ENCODE measurements around the gene NT5C2. TPM values are rescaled to one million over a fixed set of nuclear protein-coding genes. Genes with fewer than 3 reads are reported as not detected.
"Not testable (repeated sequence)": the region's sequence is repeated elsewhere in the genome, so short reads cannot be mapped to it uniquely, and the experiment has no call there.

Gene NT5C2
- total RNA-seq, 2 donors from 2014 or later = 38.9 to 45.0 TPM

- peak in 1 of 2 donors; percentile 30 for ATAC-seq
- no peak for DNase-seq
Measured at GRCh38 chr10:103077491-103078308, 115.4 kb downstream of the NT5C2 start.

DNA sequence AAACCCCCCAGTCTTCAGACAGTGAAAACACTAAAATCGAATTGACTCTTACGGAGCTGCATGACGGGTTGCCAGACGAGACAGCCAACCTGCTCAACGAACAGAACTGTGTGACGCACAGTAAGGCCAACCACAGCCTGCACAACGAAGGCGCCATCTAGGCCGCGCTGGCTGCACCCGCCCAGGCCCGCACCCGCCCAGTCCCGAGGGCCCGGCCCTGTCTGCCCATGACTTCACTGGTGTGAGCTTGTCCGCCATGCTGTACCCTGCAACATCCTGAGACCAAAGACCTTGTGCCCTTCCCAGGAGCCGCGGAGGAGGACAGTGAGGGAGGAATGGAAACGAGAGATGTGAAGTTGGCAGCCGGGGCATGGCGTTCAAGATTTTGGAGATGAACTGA is 116.1 kb downstream of the NT5C2 start:
- ATAC-seq (no peak), DNase-seq (no peak)
- intact Hi-C loops (cut with DNase I) = no loop called here

More at GRCh38 chr10:103077491-103078308, 115.4 kb downstream of the NT5C2 start:
- intact Hi-C loops (cut with DNase I) = no loop called here

- no peak for ATAC-seq
- DNase-seq = no peak
- intact Hi-C loops (cut with DNase I) = no loop called here
Measured at GRCh38 chr10:103072891-103073290, 120.2 kb downstream of the NT5C2 start.

GRCh38 chr10:103072276-103072675 is 120.8 kb downstream of the NT5C2 start:
- ATAC-seq (no peak), DNase-seq (no peak)
- intact Hi-C loops (cut with DNase I) = no loop called here

DNA sequence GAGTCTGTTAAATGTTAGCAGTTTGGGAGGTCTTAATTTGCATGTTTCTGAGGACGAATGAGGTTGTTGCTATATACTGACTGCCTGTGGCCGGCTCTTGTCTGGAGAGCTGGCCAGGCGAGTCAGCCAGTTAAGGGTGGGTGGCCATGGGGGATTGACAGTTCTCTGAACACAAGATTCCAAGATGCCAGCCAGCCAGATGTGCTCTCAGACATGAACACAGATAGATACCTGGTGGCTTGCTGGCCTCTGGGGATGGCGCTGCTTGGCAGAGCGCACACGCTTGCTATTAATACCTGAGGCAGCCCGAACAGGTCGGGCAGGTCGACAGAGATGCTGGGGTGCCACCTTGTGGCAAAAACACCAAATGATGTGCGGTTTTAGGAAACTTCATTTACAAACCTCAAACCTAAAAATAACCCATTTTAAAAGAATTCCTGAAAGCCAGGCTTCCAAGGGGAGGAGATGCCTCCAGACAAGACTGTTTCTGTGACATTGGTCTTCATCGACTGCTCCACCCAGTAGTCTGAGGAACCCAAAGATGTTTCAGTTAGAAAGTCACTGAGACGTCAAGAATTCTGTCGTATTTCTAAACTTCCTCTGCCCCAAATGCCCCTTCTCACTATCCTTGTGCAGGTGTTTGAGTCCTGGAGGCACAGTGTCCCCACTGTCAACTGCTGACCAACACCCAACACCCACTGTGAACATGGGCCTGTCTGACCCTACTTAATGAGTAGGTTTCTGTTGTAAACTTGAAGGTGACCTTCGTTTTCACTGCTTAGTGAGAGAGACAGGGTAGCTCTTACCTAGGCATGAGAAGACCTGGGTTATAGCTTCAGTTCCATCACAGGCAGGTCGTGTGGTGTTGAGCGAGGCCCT is 123.4 kb downstream of the NT5C2 start:
- DNase-seq (peak; percentile 65), ATAC-seq (peak; percentile 79 to 82)
- intact Hi-C loops (cut with DNase I) = loop anchor here (2.0 to 10.0 kb wide), 4 partner anchors 152 to 335 kb away; partner anchors contain the start of genes CNNM2 (in 1 of the 2) and CYP17A1 (in 1 of the 2)

GRCh38 chr10:103067956-103068355 is 125.1 kb downstream of the NT5C2 start:
- DNase-seq = no peak
- no peak for ATAC-seq
- intact Hi-C loops (cut with DNase I) = loop anchor here (5.0 to 10.0 kb wide), 3 partner anchors 151 to 333 kb away; partner anchors contain the start of genes CNNM2 (in 1 of the 2) and CYP17A1 (in 1 of the 2)

GRCh38 chr10:103067484-103067883 is 125.6 kb downstream of the NT5C2 start:
- ATAC-seq (no peak), DNase-seq (no peak)
- intact Hi-C loops (cut with DNase I) = loop anchor here (5.0 to 10.0 kb wide), 3 partner anchors 150 to 333 kb away; partner anchors contain the start of genes CNNM2 (in 1 of the 2) and CYP17A1 (in 1 of the 2)

- intact Hi-C loops (cut with DNase I) = loop anchor here (5.0 to 10.0 kb wide), 3 partner anchors 150 to 332 kb away; partner anchors contain the start of genes CNNM2 (in 1 of the 2) and CYP17A1 (in 1 of the 2)
- not testable (repeated sequence) for DNase-seq, ATAC-seq
Measured at GRCh38 chr10:103067099-103067477, 126.0 kb downstream of the NT5C2 start.

DNA sequence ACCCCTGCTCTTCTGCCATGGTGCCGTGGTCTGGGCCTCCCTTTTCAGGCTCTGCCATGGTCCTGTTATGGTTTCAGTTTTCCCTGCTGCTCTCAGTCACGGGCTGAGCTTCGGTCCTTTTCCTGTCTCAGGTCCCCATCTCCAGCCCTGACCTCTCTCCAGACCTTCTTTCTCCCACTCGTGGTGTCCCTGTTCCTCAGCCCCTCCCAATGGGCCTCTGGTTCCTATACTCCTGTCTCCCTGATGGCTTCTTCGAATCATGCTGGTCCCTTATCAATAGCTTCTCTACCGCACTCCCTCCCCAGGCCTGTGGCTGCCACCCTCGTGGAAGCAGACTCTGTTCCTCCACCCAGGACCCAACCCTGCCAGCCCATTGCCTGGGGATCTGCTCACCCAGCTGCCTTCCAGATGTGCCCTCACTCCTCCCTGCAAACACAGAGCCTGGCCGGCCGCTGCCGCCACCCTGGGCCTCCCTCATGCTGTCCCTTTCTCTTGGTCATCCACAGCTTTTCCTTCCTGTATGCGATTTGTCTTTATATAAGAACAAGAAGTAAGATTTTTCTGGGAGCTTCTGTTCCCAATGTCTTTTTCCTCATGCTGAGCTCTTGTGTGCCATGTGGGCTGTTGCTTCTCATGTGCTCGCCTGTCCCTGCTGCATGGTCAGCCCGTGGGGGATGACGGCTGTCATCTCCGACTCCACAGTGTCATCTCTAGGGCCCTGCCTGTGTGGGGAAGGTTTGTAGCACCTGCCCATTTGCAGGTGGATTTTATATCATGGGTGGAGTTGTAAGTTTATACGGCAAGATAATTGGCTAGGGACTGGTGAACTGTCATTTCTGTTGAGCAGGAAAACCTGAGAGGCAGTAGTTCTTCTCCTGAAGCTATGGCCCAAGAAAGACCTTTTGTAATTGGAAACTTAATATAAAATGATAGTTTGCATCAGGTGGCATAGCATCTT is 126.7 kb downstream of the NT5C2 start:
- intact Hi-C loops (cut with DNase I) = loop anchor here (5.0 to 10.0 kb wide), 3 partner anchors 149 to 332 kb away; partner anchors contain the start of genes CNNM2 (in 1 of the 2) and CYP17A1 (in 1 of the 2)
- DNase-seq = no peak

DNA sequence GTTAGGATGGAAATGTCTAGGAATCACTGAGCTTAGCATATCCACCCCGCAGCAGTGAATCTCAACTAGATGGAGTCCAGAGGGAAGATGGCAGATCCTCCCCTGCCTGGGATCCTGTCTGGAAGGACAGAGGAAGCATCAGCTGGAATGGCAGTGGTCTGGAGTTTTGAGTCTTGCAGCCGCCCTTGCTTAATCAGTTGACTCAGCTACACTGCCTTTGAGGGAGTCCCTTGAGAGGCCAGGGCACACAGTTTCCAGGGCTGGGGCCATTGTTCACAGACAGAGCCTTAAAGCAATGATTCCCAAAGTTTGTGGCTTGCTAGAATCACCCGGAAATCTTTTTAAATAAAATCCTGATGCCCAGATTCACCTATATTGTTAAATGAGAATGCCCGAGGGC is 128.1 kb downstream of the NT5C2 start:
- intact Hi-C loops (cut with DNase I) = loop anchor here (5.0 to 10.0 kb wide), 3 partner anchors 148 to 330 kb away; partner anchors contain the start of genes CNNM2 (in 1 of the 2) and CYP17A1 (in 1 of the 2)
- DNase-seq (no peak), ATAC-seq (no peak)

More for the DNA sequence above, 126.7 kb downstream of the NT5C2 start:
- ATAC-seq = no peak

GRCh38 chr10:103062854-103063590 is 130.1 kb downstream of the NT5C2 start:
- intact Hi-C loops (cut with DNase I) = loop anchor here (10.0 kb wide), 2 partner anchors 228 to 328 kb away; partner anchors contain the start of gene CYP17A1 (in 1 of the 2)
- no peak for DNase-seq
- peak in 1 of 2 donors; percentile 61 for ATAC-seq

- intact Hi-C loops (cut with DNase I) = loop anchor here (10.0 kb wide), 2 partner anchors 226 to 326 kb away; partner anchors contain the start of gene CYP17A1 (in 1 of the 2)
- DNase-seq = no peak
- ATAC-seq = no peak
Measured at GRCh38 chr10:103060575-103060974, 132.5 kb downstream of the NT5C2 start.

DNA sequence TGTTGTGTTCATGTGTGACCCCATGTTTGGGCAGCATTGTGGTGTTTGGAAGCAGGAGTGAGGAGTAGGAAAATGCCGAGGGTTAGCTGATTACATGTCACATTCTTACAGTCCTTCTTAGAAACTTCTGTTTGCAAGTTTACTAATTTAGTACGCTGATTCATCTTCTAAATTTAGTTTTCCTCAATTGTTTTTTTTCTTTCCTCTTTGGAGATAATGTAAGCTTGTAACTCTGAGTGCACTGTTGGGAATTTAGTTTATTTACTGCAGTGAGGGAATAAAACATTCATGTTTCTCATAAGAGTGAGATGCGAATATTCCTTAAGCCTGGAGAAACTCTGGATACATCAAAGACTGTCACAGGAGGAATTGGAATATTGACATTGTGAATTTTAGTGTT is 135.0 kb downstream of the NT5C2 start:
- peak; percentile 40 to 42 for ATAC-seq
- no peak for DNase-seq
- intact Hi-C loops (cut with DNase I) = no loop called here

DNA sequence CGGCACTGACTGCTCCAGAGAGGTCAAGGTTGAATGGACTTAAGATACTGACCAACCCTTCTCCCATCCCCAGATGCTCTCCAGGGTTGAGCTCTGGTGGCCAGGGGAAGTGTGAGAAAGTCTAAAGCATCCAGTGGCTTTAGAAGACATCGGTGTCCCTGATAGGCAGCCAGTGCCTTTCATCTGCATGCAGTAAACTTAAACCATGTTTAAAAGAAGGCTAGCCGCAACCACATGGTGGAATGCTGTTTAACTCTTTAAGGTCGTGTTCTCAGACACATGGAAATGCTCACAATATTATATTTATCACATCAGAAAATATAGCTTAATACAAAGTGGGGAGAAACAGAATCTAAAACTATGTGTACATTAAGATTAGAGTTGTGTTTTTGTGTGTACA is 138.0 kb downstream of the NT5C2 start:
- intact Hi-C loops (cut with DNase I) = no loop called here
- DNase-seq = no peak
- no peak for ATAC-seq

GRCh38 chr10:103054621-103055020 is 138.5 kb downstream of the NT5C2 start:
- intact Hi-C loops (cut with DNase I) = no loop called here
- ATAC-seq (no peak), DNase-seq (no peak)

DNA sequence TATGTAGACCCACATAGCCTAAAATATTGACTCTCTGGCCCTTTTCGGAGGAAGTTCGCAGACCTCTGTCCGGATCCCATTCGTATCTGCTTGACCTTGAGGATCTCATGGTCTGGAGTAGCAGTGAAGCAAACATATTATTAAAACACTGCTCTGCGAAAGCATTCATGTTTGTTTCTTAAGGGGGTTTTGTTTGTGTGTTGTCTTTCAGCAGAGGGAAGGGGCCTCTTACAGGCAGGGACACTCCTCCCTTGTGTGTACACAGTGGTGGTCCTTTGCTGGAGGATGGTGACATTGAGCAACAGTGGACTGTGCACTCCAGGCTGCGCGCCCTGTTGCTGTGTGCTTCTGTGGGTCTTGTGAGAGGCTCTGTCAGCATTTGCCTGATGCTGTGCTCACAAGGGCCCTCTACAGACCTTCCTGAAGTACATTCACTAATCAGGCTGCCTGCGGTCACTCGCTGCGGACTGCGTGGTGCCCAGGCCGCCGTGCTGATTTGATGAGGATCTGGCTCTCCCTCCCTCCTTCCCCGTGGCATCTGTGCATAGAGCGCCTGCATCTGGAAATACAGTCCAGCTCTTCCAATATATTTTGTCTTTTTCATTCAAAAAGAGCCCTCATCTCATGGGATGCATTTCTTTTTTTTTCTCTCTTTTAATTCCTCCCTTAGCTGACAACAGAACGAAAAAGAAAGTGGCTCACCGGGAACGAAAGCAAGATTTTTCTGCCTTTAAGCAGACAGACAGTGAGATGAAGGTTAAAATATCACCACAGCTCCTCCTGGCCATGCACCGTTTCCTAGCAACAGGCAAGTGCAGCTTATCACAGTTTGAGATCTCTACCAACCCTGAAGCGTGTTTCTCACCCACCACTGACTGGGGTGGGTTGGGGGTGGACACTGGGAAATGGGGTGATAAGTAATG is 139.2 kb downstream of the NT5C2 start:
- ATAC-seq = peak; percentile 90 to 95
- intact Hi-C loops (cut with DNase I) = no loop called here
- peak; percentile 63 for DNase-seq
